HFF-Myc (cell line): Measurements from ENCODE around the gene CNIH3.
"Not testable (repeated sequence)": the region's sequence is repeated elsewhere in the genome, so short reads cannot be mapped to it uniquely, and the experiment has no call there.

Experiments used
- DNase-seq: peaks from one replicate; pipeline ENCODE4 v3.0.0-alpha.2; 2011; ENCODE audit warnings: low read depth; ENCODE audit errors: extremely low read depth
- H3K4me3 ChIP-seq: replicated peaks from 2 replicates; pipeline ENCODE4 v1.5.1; 2011; ENCODE audit warnings: low read depth, mild to moderate bottlenecking, control low read depth, low read length
- CTCF ChIP-seq: IDR thresholded peaks from 2 replicates; pipeline ENCODE4 v1.5.1; 2012; ENCODE audit warnings: mild to moderate bottlenecking, low read depth, low read length, control low read depth; ENCODE audit errors: missing control alignments

Gene CNIH3

GRCh38 chr1:224710196-224710595 lies 94.1 kb downstream of the CNIH3 start:
- H3K4me3 ChIP-seq, result no peak overlapping the region
- no peak for DNase-seq
- no peak for TF ChIP-seq CTCF

GRCh38 chr1:224711231-224711756 lies 95.2 kb downstream of the CNIH3 start:
- H3K4me3 ChIP-seq, DNase-seq: not testable (repeated sequence)

GRCh38 chr1:224711876-224712275 lies 95.8 kb downstream of the CNIH3 start:
- no peak for TF ChIP-seq CTCF
- no peak for DNase-seq
- H3K4me3 ChIP-seq, result no peak overlapping the region

GRCh38 chr1:224713228-224713627 lies 97.1 kb downstream of the CNIH3 start:
- no peak for TF ChIP-seq CTCF
- H3K4me3 ChIP-seq, result no peak overlapping the region
- DNase-seq, result no peak

GRCh38 chr1:224714553-224714952 lies 98.4 kb downstream of the CNIH3 start:
- no peak for TF ChIP-seq CTCF
- no peak overlapping the region for H3K4me3 ChIP-seq
- no peak for DNase-seq

- TF ChIP-seq CTCF, result no peak
- no peak for DNase-seq
- H3K4me3 ChIP-seq, result no peak overlapping the region
Observed at GRCh38 chr1:224718470-224719053, 102.4 kb downstream of the CNIH3 start.

- DNase-seq, result no peak
- H3K4me3 ChIP-seq, result no peak overlapping the region
- TF ChIP-seq CTCF, result no peak
Observed at GRCh38 chr1:224719716-224720115, 103.6 kb downstream of the CNIH3 start.
